Astrocyte (in vitro differentiated cells and primary cell): Measurements from ENCODE around the gene ADAM11. TPM values are rescaled to one million over a fixed set of nuclear protein-coding genes. Genes with fewer than 3 reads are reported as not detected.

Experiments used
- DNase-seq: peaks from one replicate; pipeline ENCODE4 v3.0.0-alpha.2; 2010; ENCODE audit warnings: low read depth
- FAIRE-seq: peaks from 2 replicates; lab custom pipeline; 2011; peaks lifted over from hg19 to GRCh38; lab: Jason Lieb, UNC
- H2AFZ ChIP-seq: 2 replicates; pipeline ENCODE4 v1.6.0; 2012; ENCODE audit warnings: low read depth, low read length, inconsistent platforms
- H3K27ac ChIP-seq: 2 replicates; pipeline ENCODE4 v1.5.1; 2011; ENCODE audit warnings: low read depth, low read length, inconsistent platforms
- H3K27me3 ChIP-seq: 2 replicates; pipeline ENCODE4 v1.6.0; 2011; ENCODE audit warnings: low read length, inconsistent platforms; ENCODE audit not compliant: insufficient read depth
- H3K36me3 ChIP-seq: 2 replicates; pipeline ENCODE4 v1.5.1; 2011; ENCODE audit warnings: low read length, inconsistent platforms; ENCODE audit not compliant: insufficient read depth
- H3K4me1 ChIP-seq: 2 replicates; pipeline ENCODE4 v1.5.1; 2011; ENCODE audit warnings: low read length, inconsistent platforms; ENCODE audit not compliant: insufficient read depth
- H3K4me2 ChIP-seq: 2 replicates; pipeline ENCODE4 v1.6.0; 2012; ENCODE audit warnings: low read length, inconsistent platforms
- H3K4me3 ChIP-seq: 2 replicates; pipeline ENCODE4 v1.5.1; 2011; ENCODE audit warnings: low read depth, mild to moderate bottlenecking, low read length, inconsistent platforms; ENCODE audit not compliant: insufficient read depth
- H3K79me2 ChIP-seq: 2 replicates; pipeline ENCODE4 v1.6.0; 2012; ENCODE audit warnings: mild to moderate bottlenecking, low read length, inconsistent platforms; ENCODE audit not compliant: insufficient read depth
- H3K9ac ChIP-seq: 2 replicates; pipeline ENCODE4 v1.6.0; 2012; ENCODE audit warnings: mild to moderate bottlenecking, low read length, inconsistent platforms
- H3K9me3 ChIP-seq: 2 replicates; pipeline ENCODE4 v1.5.1; 2012; ENCODE audit warnings: low read depth, mild to moderate bottlenecking, low read length, inconsistent platforms; ENCODE audit not compliant: insufficient read depth
- H4K20me1 ChIP-seq: 2 replicates; pipeline ENCODE4 v1.6.0; 2012; ENCODE audit warnings: low read length, inconsistent platforms; ENCODE audit not compliant: insufficient read depth
- H3K27ac Mint-ChIP-seq: one replicate; pipeline ENCODE4 v1.8.0; 2021; ENCODE audit warnings: mild to moderate bottlenecking, mixed read lengths; ENCODE audit not compliant: unreplicated experiment
- H3K27me3 Mint-ChIP-seq: one replicate; pipeline ENCODE4 v1.8.0; 2021; ENCODE audit warnings: low read depth, mixed read lengths; ENCODE audit not compliant: unreplicated experiment
- H3K36me3 Mint-ChIP-seq: one replicate; pipeline ENCODE4 v1.8.0; 2021; ENCODE audit warnings: low read depth, mixed read lengths; ENCODE audit not compliant: unreplicated experiment
- H3K4me1 Mint-ChIP-seq: one replicate; pipeline ENCODE4 v1.8.0; 2021; ENCODE audit warnings: low read depth, mixed read lengths; ENCODE audit not compliant: unreplicated experiment
- H3K4me3 Mint-ChIP-seq: one replicate; pipeline ENCODE4 v1.8.0; 2021; ENCODE audit warnings: mild to moderate bottlenecking, moderate library complexity, mixed read lengths; ENCODE audit not compliant: unreplicated experiment
- H3K9me3 Mint-ChIP-seq: one replicate; pipeline ENCODE4 v1.8.0; 2021; ENCODE audit warnings: mild to moderate bottlenecking, mixed read lengths; ENCODE audit not compliant: unreplicated experiment
- EZH2 ChIP-seq: IDR thresholded peaks from 2 replicates; pipeline ENCODE4 v1.6.1; 2012; ENCODE audit warnings: mild to moderate bottlenecking, low read length, inconsistent platforms; ENCODE audit not compliant: insufficient read depth
- total RNA-seq: library from RNA; stranded (reverse); gene quantifications from 2 replicates; pipeline ENCODE4 v1.2.1, GENCODE V29; 2021
- TF ChIP-seq, protein P1 (sequence below): IDR thresholded peaks from 2 replicates; pipeline ENCODE4 v1.5.1; 2011; ENCODE audit warnings: low read depth, mild to moderate bottlenecking, inconsistent platforms, low read length, moderate library complexity; ENCODE audit not compliant: insufficient read depth

Gene ADAM11
- total RNA-seq, 1 donor from 2014 or later: 0.43 TPM

DNA sequence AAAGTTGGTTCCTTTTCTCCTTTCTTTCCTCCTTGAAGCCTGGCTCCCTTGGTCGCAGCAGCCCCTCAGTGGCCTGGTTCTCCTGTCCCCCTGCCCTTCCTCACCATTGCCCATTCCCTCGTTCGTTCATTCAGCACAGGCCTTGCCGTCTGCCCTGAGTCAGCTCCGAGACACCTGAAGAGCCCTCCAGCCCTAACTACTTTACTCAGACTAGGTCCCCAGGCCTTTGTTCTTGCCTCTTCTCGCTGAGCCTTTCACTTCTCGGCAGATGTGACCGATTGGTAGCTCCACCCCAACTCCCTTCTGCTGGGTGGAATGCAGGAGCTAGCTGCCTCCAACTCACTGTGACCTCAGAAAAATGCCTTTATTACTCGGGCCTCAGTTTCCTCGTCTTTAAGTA lies 7.0 kb upstream of the ADAM11 start:
- no peaks in the 10 kb centered on the region for H3K27me3 ChIP-seq
- peaks cover 13% of the 10 kb centered on the region for H3K27me3 Mint-ChIP-seq
- H3K27ac ChIP-seq: no peak overlapping the region
- peaks cover 19% of the 10 kb centered on the region for H3K36me3 Mint-ChIP-seq
- H3K9me3 ChIP-seq: no peaks in the 10 kb centered on the region
- no peaks in the 10 kb centered on the region for H3K4me1 Mint-ChIP-seq
- H3K9ac ChIP-seq: no peak overlapping the region
- no peaks in the 10 kb centered on the region for H3K9me3 Mint-ChIP-seq
- no peak overlapping the region for H3K4me3 ChIP-seq
- H4K20me1 ChIP-seq: no peaks in the 10 kb centered on the region
- no peak overlapping the region for H2AFZ ChIP-seq
- DNase-seq (no peak), FAIRE-seq (no peak)
- H3K4me1 ChIP-seq: no peaks in the 10 kb centered on the region
- H3K79me2 ChIP-seq: no peaks in the 10 kb centered on the region
- H3K27ac Mint-ChIP-seq: no peak overlapping the region
- no peak overlapping the region for H3K4me3 Mint-ChIP-seq
- no peak overlapping the region for H3K4me2 ChIP-seq
- H3K36me3 ChIP-seq: no peaks in the 10 kb centered on the region
- TF ChIP-seq, protein P1, sequence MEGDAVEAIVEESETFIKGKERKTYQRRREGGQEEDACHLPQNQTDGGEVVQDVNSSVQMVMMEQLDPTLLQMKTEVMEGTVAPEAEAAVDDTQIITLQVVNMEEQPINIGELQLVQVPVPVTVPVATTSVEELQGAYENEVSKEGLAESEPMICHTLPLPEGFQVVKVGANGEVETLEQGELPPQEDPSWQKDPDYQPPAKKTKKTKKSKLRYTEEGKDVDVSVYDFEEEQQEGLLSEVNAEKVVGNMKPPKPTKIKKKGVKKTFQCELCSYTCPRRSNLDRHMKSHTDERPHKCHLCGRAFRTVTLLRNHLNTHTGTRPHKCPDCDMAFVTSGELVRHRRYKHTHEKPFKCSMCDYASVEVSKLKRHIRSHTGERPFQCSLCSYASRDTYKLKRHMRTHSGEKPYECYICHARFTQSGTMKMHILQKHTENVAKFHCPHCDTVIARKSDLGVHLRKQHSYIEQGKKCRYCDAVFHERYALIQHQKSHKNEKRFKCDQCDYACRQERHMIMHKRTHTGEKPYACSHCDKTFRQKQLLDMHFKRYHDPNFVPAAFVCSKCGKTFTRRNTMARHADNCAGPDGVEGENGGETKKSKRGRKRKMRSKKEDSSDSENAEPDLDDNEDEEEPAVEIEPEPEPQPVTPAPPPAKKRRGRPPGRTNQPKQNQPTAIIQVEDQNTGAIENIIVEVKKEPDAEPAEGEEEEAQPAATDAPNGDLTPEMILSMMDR: no peak
- no peak for TF ChIP-seq EZH2

DNA sequence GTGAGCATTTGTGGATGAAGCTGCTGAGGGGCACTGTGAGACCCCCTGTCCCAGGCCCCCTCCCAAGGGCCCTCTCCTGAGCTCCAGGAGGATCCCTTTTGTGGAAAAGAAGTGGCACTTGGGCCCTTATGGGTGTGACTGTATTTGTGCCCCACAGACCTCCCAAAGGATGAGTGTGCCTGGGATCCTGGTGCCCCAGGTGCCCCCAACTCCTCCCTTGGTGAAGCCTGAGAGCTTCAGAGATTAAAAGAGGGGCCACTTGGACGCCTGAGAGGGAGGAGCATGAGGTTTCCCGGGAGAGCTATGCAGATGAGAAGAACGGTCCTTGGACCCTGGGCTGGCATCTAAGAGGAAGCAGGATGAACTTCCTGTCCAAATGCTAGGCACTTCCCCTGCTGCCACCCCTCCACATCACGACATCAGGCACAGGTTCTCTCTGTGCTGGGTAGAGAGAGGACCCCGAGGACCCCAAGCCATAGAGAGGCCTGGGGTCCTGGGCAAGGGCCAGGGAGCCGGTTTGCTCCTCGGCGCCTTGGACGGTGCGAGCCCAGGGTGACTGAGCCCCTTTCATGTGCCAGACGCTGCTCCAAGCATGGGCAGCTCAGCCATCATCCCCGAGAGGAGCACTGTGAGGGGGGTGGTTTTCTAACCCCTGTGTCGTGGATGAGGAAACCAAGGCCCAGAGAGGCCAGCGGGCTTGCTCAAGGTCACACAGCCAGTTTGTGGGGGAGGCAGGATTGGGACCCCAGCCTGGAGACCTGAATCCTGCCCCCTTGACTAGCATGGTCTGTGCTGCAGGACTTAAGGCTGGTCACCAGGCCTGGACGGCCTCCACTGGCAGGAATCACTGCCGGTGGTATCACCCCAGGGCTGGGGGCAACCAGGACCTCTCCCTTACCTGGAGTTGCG lies 5.6 kb upstream of the ADAM11 start:
- no peak for FAIRE-seq

More for the DNA sequence above, 5.6 kb upstream of the ADAM11 start:
- Histone ChIP-seq H3K9ac (no peak overlapping the region), H3K4me3 (no peak overlapping the region), H3K36me3 (no peaks in the 10 kb centered on the region), H3K4me1 (no peaks in the 10 kb centered on the region), H3K9me3 (no peaks in the 10 kb centered on the region), H3K4me2 (no peak overlapping the region), H4K20me1 (no peaks in the 10 kb centered on the region), H3K79me2 (no peaks in the 10 kb centered on the region), H3K27ac (no peak overlapping the region), H3K27me3 (peaks cover 4% of the 10 kb centered on the region), H2AFZ (no peak overlapping the region)
- no peak for DNase-seq
- Mint-ChIP-seq H3K4me3 (no peak overlapping the region), H3K27me3 (peaks cover 21% of the 10 kb centered on the region), H3K9me3 (no peaks in the 10 kb centered on the region), H3K36me3 (peaks cover 16% of the 10 kb centered on the region), H3K27ac (no peak overlapping the region), H3K4me1 (no peaks in the 10 kb centered on the region)
- TF ChIP-seq, protein P1: no peak
- TF ChIP-seq EZH2: no peak
